Activated gamma-delta T cell treated with Interleukin-2 at 50 U/mL for 16 hours (primary cell): ENCODE results near the gene JAM3.

Source experiments
- DNase-seq: peaks from one replicate; pipeline ENCODE4 v3.0.0-alpha.2; 2020

The JAM3 gene

DNA sequence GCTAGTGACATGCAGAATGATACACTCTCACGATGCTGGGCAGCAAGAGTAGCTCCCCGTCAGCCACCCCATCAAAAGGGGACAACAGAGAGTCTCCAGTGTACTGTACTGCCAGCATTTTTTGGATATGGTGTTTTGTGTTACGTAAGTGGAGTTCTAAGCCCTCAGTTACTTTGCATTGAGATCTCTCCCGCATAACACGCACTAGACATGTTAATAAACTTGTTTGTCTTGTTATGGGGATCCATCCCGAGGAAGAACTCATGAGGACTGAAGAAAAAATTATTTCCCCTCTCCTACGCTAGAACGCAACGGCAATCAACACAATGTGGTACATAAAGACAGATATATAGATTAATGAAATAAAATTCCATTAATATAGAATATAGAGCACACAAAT lies 130.7 kb downstream of the JAM3 start:
- DNase-seq, result no peak

DNA sequence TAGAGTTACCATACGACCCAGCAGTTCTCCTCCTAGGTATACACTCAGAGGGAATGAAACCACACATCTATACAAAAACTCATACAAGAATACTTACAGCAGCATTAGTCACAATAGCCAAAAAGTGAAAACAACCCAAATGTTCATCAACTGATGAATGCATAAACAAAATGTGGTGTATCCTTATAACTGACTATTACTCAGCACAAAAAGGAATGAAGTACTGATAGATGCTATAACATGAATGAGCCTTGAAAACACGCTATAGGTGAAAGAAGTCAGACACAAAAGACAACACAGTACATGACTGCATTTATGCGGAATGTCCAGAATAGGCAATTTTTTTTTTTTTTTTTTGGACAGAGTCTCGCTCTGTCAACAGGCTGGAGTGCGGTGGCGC lies 131.8 kb downstream of the JAM3 start:
- no peak for DNase-seq
